DOHH2 (cell line): ENCODE data around the gene C9orf72.

Experiments used
- CTCF ChIP-seq: fragments of 200-600 bp; sonication (generic); IDR thresholded peaks from one replicate; pipeline ENCODE4 v1.5.1; 2014; ENCODE audit warnings: antibody characterized with exemption, mild to moderate bottlenecking, low read depth, low read length; ENCODE audit not compliant: poor library complexity, severe bottlenecking
- EZH2phosphoT487 ChIP-seq: fragments of 200-600 bp; sonication (generic); IDR thresholded peaks from 2 replicates; pipeline ENCODE4 v1.6.1; 2017; ENCODE audit warnings: borderline replicate concordance, mild to moderate bottlenecking, antibody characterized with exemption, low read length, moderate library complexity, mixed read lengths

DNA sequence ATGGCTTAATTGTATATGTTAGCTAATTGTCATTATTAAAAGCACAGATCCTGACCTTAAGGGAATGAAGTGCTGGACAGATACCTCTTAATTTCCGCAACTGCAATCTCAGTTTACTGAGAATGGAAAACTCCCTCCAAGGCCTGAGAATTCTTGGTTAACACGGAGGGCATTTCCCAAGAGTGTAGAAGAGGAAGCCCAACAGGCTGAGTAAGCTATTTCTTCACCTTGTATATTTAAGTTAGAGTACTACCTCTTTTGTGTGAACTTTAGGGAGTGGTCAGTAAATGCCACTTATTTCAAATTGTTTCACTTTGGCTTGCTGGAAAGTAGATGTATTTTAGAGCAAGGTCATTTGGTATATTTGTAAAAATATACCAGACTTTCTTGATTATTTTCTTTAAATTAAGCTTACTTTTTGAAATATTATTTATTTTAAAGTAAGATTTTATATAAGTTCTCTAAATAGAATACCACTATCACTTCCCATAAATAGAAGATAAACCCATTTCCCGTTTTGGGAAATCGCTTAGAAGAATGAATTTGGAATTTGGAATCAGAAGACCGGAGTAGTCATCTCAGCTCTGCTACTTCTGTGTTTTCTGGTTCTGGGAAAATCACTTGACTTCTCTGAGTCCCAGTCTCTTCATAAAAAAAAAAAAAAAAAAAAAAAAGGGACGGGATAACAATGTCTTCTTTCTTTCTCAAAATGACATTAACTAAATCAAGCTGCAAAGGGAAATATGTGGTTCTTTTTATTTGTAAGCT is 26.0 kb upstream of the C9orf72 start:
- no peak for TF ChIP-seq CTCF
- no peak for TF ChIP-seq EZH2phosphoT487
